H1 (cell line): ENCODE results near the gene JAKMIP1. TPM values are rescaled to one million over a fixed set of nuclear protein-coding genes. Genes with fewer than 3 reads are reported as not detected.
A peak's percentile ranks its signal among the peaks of the same experiment; 100 is the strongest.

Source experiments
- CTCF ChIA-PET: fragments of 300-600 bp; sonication (Branson Sonifier 250); formaldehyde crosslinking; loops from one replicate; lab custom pipeline; 2021; ENCODE audit not compliant: partially characterized antibody; lab: Charles Lee
- POLR2A ChIA-PET: fragments of 300-600 bp; sonication (Branson Sonifier 250); formaldehyde crosslinking; loops from one replicate; lab custom pipeline; 2021; ENCODE audit warnings: inconsistent platforms; ENCODE audit not compliant: partially characterized antibody; lab: Charles Lee
- DNase-seq, 2 experiments: peaks; one replicate each; pipeline versions ENCODE4 v3.0.0 to v3.0.0-alpha.2; 2010 to 2022; ENCODE audit warnings: low spot score in 2 of 2, low read depth in 1 of 2, mixed read lengths in 1 of 2
- FAIRE-seq: peaks from 2 replicates; lab custom pipeline; 2011; peaks lifted over from hg19 to GRCh38; lab: Jason Lieb, UNC
- H2AFZ ChIP-seq: 2 replicates; pipeline ENCODE4 v1.8.1; 2012; ENCODE audit warnings: low read length, inconsistent platforms
- H2AK5ac ChIP-seq: 2 replicates; pipeline ENCODE4 v1.6.1; 2013; ENCODE audit warnings: low read depth, low read length
- H2BK120ac ChIP-seq: replicated peaks from 2 replicates; pipeline ENCODE3; 2013; ENCODE audit warnings: low read depth, low read length, inconsistent platforms
- H2BK12ac ChIP-seq: 2 replicates; pipeline ENCODE4 v1.6.1; 2013; ENCODE audit warnings: low read depth, low read length
- H2BK15ac ChIP-seq: 2 replicates; pipeline ENCODE4 v1.6.1; 2013; ENCODE audit warnings: low read length
- H2BK20ac ChIP-seq: 2 replicates; pipeline ENCODE4 v1.6.1; 2013; ENCODE audit warnings: low read length
- H2BK5ac ChIP-seq: 2 replicates; pipeline ENCODE4 v1.6.1; 2013; ENCODE audit warnings: low read depth, low read length
- H3K14ac ChIP-seq: 2 replicates; pipeline ENCODE4 v1.6.1; 2013; ENCODE audit warnings: inconsistent platforms; ENCODE audit not compliant: insufficient read length
- H3K18ac ChIP-seq: 2 replicates; pipeline ENCODE4 v1.6.1; 2013; ENCODE audit warnings: low read length; ENCODE audit errors: extremely low read depth
- H3K23ac ChIP-seq: 2 replicates; pipeline ENCODE4 v1.6.1; 2013; ENCODE audit warnings: inconsistent platforms; ENCODE audit not compliant: insufficient read length
- H3K23me2 ChIP-seq: 2 replicates; pipeline ENCODE4 v1.6.1; 2013; ENCODE audit warnings: low read depth, low read length
- H3K27ac ChIP-seq: 2 replicates; pipeline ENCODE4 v1.6.1; 2011; ENCODE audit warnings: low read depth, low read length, inconsistent platforms
- H3K27me3 ChIP-seq, 4 experiments: replicated peaks in 1 of 4; 1 replicate in 1 of 4; 2 replicates in 3 of 4; pipeline versions ENCODE4 v1.6.1 to v1.8.1; 2011 to 2013; ENCODE audit warnings: low read length in 3 of 4, mild to moderate bottlenecking in 3 of 4, inconsistent platforms in 2 of 4, mixed read lengths in 2 of 4, moderate library complexity in 1 of 4; ENCODE audit not compliant: control insufficient read depth in 3 of 4, insufficient read depth in 3 of 4; ENCODE audit errors: extremely low read depth in 1 of 4
- H3K36me3 ChIP-seq, 4 experiments: 2 replicates each; pipeline versions ENCODE4 v1.6.1 to v1.8.1; 2011 to 2013; ENCODE audit warnings: mild to moderate bottlenecking in 4 of 4, low read length in 3 of 4, moderate library complexity in 2 of 4, control low read depth in 1 of 4, inconsistent platforms in 1 of 4; ENCODE audit not compliant: insufficient read depth in 4 of 4, control insufficient read depth in 2 of 4
- H3K4ac ChIP-seq: replicated peaks from 2 replicates; pipeline ENCODE3; 2013; ENCODE audit warnings: low read length, low read depth, mixed read lengths, inconsistent platforms; ENCODE audit not compliant: insufficient read length
- H3K4me1 ChIP-seq, 4 experiments: replicated peaks in 1 of 4; 1 replicate in 1 of 4; 2 replicates in 3 of 4; pipeline versions ENCODE4 v1.6.1 to v1.8.1; 2011 to 2013; ENCODE audit warnings: low read length in 3 of 4, inconsistent platforms in 2 of 4, mixed read lengths in 1 of 4; ENCODE audit not compliant: insufficient read depth in 4 of 4, control insufficient read depth in 3 of 4
- H3K4me2 ChIP-seq, 2 experiments: 2 replicates each; pipeline versions ENCODE4 v1.6.1 to v1.8.1; 2011 to 2013; ENCODE audit warnings: low read depth in 2 of 2, low read length in 2 of 2, control low read depth in 1 of 2, inconsistent platforms in 1 of 2, mild to moderate bottlenecking in 1 of 2; ENCODE audit not compliant: insufficient read depth in 1 of 2
- H3K4me3 ChIP-seq, 4 experiments: fragments of 200-600, 300-600 bp in 1 of 4; sonication (generic), shearing (Covaris generic), sonication (Bioruptor Twin) in 1 of 4; 2 replicates each; pipeline versions ENCODE4 v1.5.1 to v1.8.1; 2011 to 2016; ENCODE audit warnings: low read length in 4 of 4, low read depth in 3 of 4, control low read depth in 2 of 4, inconsistent platforms in 2 of 4, mild to moderate bottlenecking in 2 of 4, mixed read lengths in 1 of 4, moderate library complexity in 1 of 4; ENCODE audit not compliant: insufficient read depth in 2 of 4; ENCODE audit errors: extremely low read depth in 1 of 4
- H3K56ac ChIP-seq: replicated peaks from 2 replicates; pipeline ENCODE3; 2013; ENCODE audit warnings: low read depth, mild to moderate bottlenecking, mixed read lengths, low read length, inconsistent platforms; ENCODE audit not compliant: insufficient read length
- H3K79me1 ChIP-seq: 2 replicates; pipeline ENCODE4 v1.6.1; 2013; ENCODE audit warnings: low read depth, low read length, control low read depth
- H3K79me2 ChIP-seq, 2 experiments: 2 replicates each; pipeline versions ENCODE4 v1.6.1 to v1.8.1; 2012 to 2013; ENCODE audit warnings: low read length in 2 of 2, mild to moderate bottlenecking in 2 of 2, inconsistent platforms in 1 of 2; ENCODE audit not compliant: insufficient read depth in 2 of 2, control insufficient read depth in 1 of 2
- H3K9ac ChIP-seq, 4 experiments: replicated peaks in 1 of 4; 1 replicate in 1 of 4; 2 replicates in 3 of 4; pipeline versions ENCODE4 v1.6.1 to v1.8.1; 2011 to 2013; ENCODE audit warnings: low read depth in 3 of 4, low read length in 3 of 4, control low read depth in 2 of 4, mild to moderate bottlenecking in 2 of 4, moderate library complexity in 2 of 4, inconsistent platforms in 1 of 4; ENCODE audit errors: extremely low read depth in 1 of 4
- H3K9me3 ChIP-seq, 2 experiments: 2 replicates each; pipeline versions ENCODE4 v1.6.1 to v1.8.1; 2012 to 2013; ENCODE audit warnings: mild to moderate bottlenecking in 2 of 2, moderate library complexity in 2 of 2, control low read depth in 1 of 2, inconsistent platforms in 1 of 2, low read depth in 1 of 2, low read length in 1 of 2, mixed read lengths in 1 of 2; ENCODE audit not compliant: insufficient read depth in 2 of 2
- H4K20me1 ChIP-seq, 2 experiments: replicated peaks in 1 of 2; 2 replicates each; pipeline versions ENCODE3 to v1.8.1; 2011 to 2013; ENCODE audit warnings: inconsistent platforms in 2 of 2, low read length in 2 of 2, mild to moderate bottlenecking in 1 of 2; ENCODE audit not compliant: insufficient read depth in 2 of 2, control insufficient read depth in 1 of 2
- H4K5ac ChIP-seq: 2 replicates; pipeline ENCODE4 v1.6.1; 2013; ENCODE audit warnings: low read length, low read depth, mixed read lengths, inconsistent platforms; ENCODE audit not compliant: insufficient read length
- H4K8ac ChIP-seq: 2 replicates; pipeline ENCODE4 v1.8.0; 2013; ENCODE audit warnings: mild to moderate bottlenecking, moderate library complexity, low read length, inconsistent platforms; ENCODE audit not compliant: insufficient read depth; ENCODE audit errors: extremely low read depth
- H4K91ac ChIP-seq: replicated peaks from 2 replicates; pipeline ENCODE3; 2013; ENCODE audit warnings: low read length, mixed read lengths, inconsistent platforms; ENCODE audit not compliant: insufficient read length
- EGR1 ChIP-seq: IDR thresholded peaks from 2 replicates; pipeline ENCODE4 v1.6.1; 2011; ENCODE audit warnings: low read depth, low read length, borderline replicate concordance
- EP300 ChIP-seq, 2 experiments: IDR thresholded peaks; 1 replicate in 1 of 2; 2 replicates in 1 of 2; pipeline ENCODE4 v1.6.1; 2011 to 2012; ENCODE audit warnings: low read depth in 2 of 2, low read length in 2 of 2, mild to moderate bottlenecking in 2 of 2, borderline replicate concordance in 1 of 2, inconsistent platforms in 1 of 2, moderate library complexity in 1 of 2
- MAFK ChIP-seq: IDR thresholded peaks from 2 replicates; pipeline ENCODE4 v1.6.1; 2012; ENCODE audit warnings: low read depth, mild to moderate bottlenecking, improper control_type of control experiment, low read length
- RAD21 ChIP-seq, 2 experiments: IDR thresholded peaks in 1 of 2; conservative IDR thresholded peaks in 1 of 2; 2 replicates each; pipeline ENCODE4 v1.6.1; 2011; ENCODE audit warnings: low read depth in 2 of 2, low read length in 2 of 2, improper control_type of control experiment in 1 of 2, inconsistent platforms in 1 of 2, mild to moderate bottlenecking in 1 of 2, moderate library complexity in 1 of 2
- WGBS, 2 experiments: shearing (Covaris generic) in 1 of 2; methylation state at CpG; one replicate each; pipeline versions ENCODE4 v1.1.6 to v1.1.7; 2013 to 2015; ENCODE audit warnings: low lambda C conversion rate in 2 of 2, mixed read lengths in 2 of 2, inconsistent platforms in 1 of 2, low coverage in 1 of 2, missing lambda C conversion rate in 1 of 2; ENCODE audit not compliant: insufficient replicate concordance in 2 of 2, insufficient coverage in 1 of 2, insufficient read length in 1 of 2; ENCODE audit errors: extremely low coverage in 1 of 2, missing lambda C conversion rate in 1 of 2; 5-methylcytosine and 5-hydroxymethylcytosine counted together
- polyA plus RNA-seq, 7 experiments: library from polyadenylated mRNA; depleted of rRNA in 3 of 7; stranded (reverse) in 5 of 7; unstranded in 2 of 7; fragments of >200 nt in 5 of 7; fragments of 200-250 nt in 2 of 7; gene quantifications; 1 replicate in 5 of 7; 2 replicates in 1 of 7; 4 replicates in 1 of 7; pipeline versions ENCODE4 v1.2.1 to v1.2.3, GENCODE V29; 2011 to 2013; ENCODE audit warnings: missing spikeins in 2 of 7, mixed read lengths in 2 of 7
- total RNA-seq: library from RNA; stranded (reverse); fragmentation: NEBNext Ultra II Directional; extraction: Animal tissue kit (Norgen Biotek cat#: 25700); gene quantifications from 2 replicates; pipeline ENCODE4 v1.2.1, GENCODE V29; 2021

JAKMIP1 gene
- total and polyA plus RNA-seq, 2 of the 8 experiments (the other 6 are each of a cell fraction or from before 2014, with no cell fraction given), result 2.5 to 4.4 TPM

GRCh38 chr4:6197433-6198174 lies 2.7 kb downstream of the JAKMIP1 start:
- Histone ChIP-seq H4K5ac (no peak overlapping the region), H3K4ac (no peak overlapping the region), H4K20me1 (peaks cover 0 to 5% of the 10 kb centered on the region in 2 experiments), H3K56ac (no peak overlapping the region), H3K23ac (no peak overlapping the region), H3K4me2 (peak overlapping the region in 1 of 2 experiments; percentile 82; a peak in 1 of 4 replicates), H4K8ac (no peak overlapping the region), H3K27me3 (peaks cover 0 to 14% (median 9%) of the 10 kb centered on the region in 4 experiments; a peak in 5 of 7 replicates), H3K27ac (no peak overlapping the region), H3K36me3 (no peaks in the 10 kb centered on the region), H3K4me3 (no peak overlapping the region), H2BK5ac (0 out of 2 replicates have a peak overlapping the region, but pooled peaks have one; percentile 40), H2BK15ac (no peak overlapping the region), H2AFZ (no peak overlapping the region), H3K23me2 (peaks cover 18% of the 10 kb centered on the region; the same call in 1 of the 2 replicates), H3K79me1 (no peaks in the 10 kb centered on the region; the same call in 1 of the 2 replicates), H3K79me2 (no peaks in the 10 kb centered on the region), H4K91ac (no peak overlapping the region), H2AK5ac (no peak overlapping the region; the same call in 1 of the 2 replicates), H3K14ac (no peak overlapping the region), H2BK12ac (peak overlapping the region; percentile 88; the same call in 1 of the 2 replicates), H3K4me1 (peaks cover 10 to 45% (median 23%) of the 10 kb centered on the region in 4 experiments), H3K18ac (0 out of 2 replicates have a peak overlapping the region, but pooled peaks have one; percentile 11), H3K9ac (no peak overlapping the region), H2BK20ac (no peak overlapping the region), H3K9me3 (no peaks in the 10 kb centered on the region), H2BK120ac (no peak overlapping the region)
- POLR2A ChIA-PET, result no interaction called here
- FAIRE-seq, result no peak
- no peak for DNase-seq
- CTCF ChIA-PET, result interaction anchor here (0.6 to 3.0 kb wide), 8 partner anchors 33 to 143 kb away, joined by 3 to 13 read pairs (median 4); no protein-coding TSS in a partner anchor
- WGBS, 2 experiments, result 87% methylated on average over 9 of the region's 9 CpGs; no CpG with 5 or more reads in 1 of the 2 experiments
- TF ChIP-seq RAD21 (IDR thresholded peaks at IDR 0.05 in 1 of 2, conservative IDR thresholded peaks at IDR 0.05 in 1 of 2; ENCODE audit: low read depth in 2 of 2, low read length in 2 of 2) (no peak), EP300 (IDR thresholded peaks at IDR 0.05; ENCODE audit: borderline replicate concordance in 1 of 2, low read depth in 2 of 2, low read length in 2 of 2) (no peak), MAFK (no peak), EGR1 (no peak)
